GM18873 (cell line): ENCODE results near the gene SPDYE6.
"Not testable (repeated sequence)": the region's sequence is repeated elsewhere in the genome, so short reads cannot be mapped to it uniquely, and the experiment has no call there.

ENCODE experiments used
- ATAC-seq: cut with Tn5 transposase; IDR thresholded peaks from one replicate; pipeline ENCODE4 v1.9.1; 2021; ENCODE audit warnings: mild to moderate bottlenecking, moderate library complexity, moderate number of reproducible peaks; ENCODE audit not compliant: unreplicated experiment, low FRiP score

SPDYE6 gene

GRCh38 chr7:102319671-102320070 is 36.6 kb downstream of the SPDYE6 start:
- ATAC-seq: no peak

GRCh38 chr7:102318482-102318971 is 37.7 kb downstream of the SPDYE6 start:
- no peak for ATAC-seq

GRCh38 chr7:102317231-102318059 is 38.8 kb downstream of the SPDYE6 start:
- ATAC-seq: no peak

- no peak for ATAC-seq
Observed at GRCh38 chr7:102313997-102314780, 42.1 kb downstream of the SPDYE6 start.

GRCh38 chr7:102312317-102312716 is 43.9 kb downstream of the SPDYE6 start:
- no peak for ATAC-seq

- no peak for ATAC-seq
Observed at GRCh38 chr7:102310414-102310815, 45.8 kb downstream of the SPDYE6 start.

- peak; percentile 64 for ATAC-seq
Observed at GRCh38 chr7:102306916-102307677, 49.1 kb downstream of the SPDYE6 start.

- ATAC-seq: peak; percentile 40
Observed at GRCh38 chr7:102305414-102306268, 50.6 kb downstream of the SPDYE6 start.

- no peak for ATAC-seq
Observed at GRCh38 chr7:102304668-102305067, 51.6 kb downstream of the SPDYE6 start.

- no peak for ATAC-seq
Observed at GRCh38 chr7:102303669-102304422, 52.4 kb downstream of the SPDYE6 start.

- ATAC-seq: no peak
Observed at GRCh38 chr7:102302025-102302424, 54.2 kb downstream of the SPDYE6 start.

GRCh38 chr7:102301367-102301766 is 54.9 kb downstream of the SPDYE6 start:
- not testable (repeated sequence) for ATAC-seq

GRCh38 chr7:102300643-102301221 is 55.5 kb downstream of the SPDYE6 start:
- no peak for ATAC-seq

- no peak for ATAC-seq
Observed at GRCh38 chr7:102297487-102298218, 58.6 kb downstream of the SPDYE6 start.

GRCh38 chr7:102296514-102296913 is 59.7 kb downstream of the SPDYE6 start:
- no peak for ATAC-seq

GRCh38 chr7:102296179-102296438 is 60.1 kb downstream of the SPDYE6 start:
- no peak for ATAC-seq
